GM23248 (cell line): ENCODE data around the gene CLIP4.

Experiments
- EZH2 ChIP-seq: fragments of 200-600 bp; sonication (generic); IDR thresholded peaks from 2 replicates; pipeline ENCODE4 v1.6.1; 2018; ENCODE audit warnings: antibody characterized with exemption, mild to moderate bottlenecking; ENCODE audit not compliant: insufficient read depth, poor library complexity, severe bottlenecking
- EZH2phosphoT487 ChIP-seq: fragments of 200-600 bp; sonication (generic); IDR thresholded peaks from 2 replicates; pipeline ENCODE4 v1.6.1; 2018; ENCODE audit warnings: antibody characterized with exemption, moderate library complexity, mild to moderate bottlenecking, low read depth; ENCODE audit not compliant: insufficient read depth

DNA sequence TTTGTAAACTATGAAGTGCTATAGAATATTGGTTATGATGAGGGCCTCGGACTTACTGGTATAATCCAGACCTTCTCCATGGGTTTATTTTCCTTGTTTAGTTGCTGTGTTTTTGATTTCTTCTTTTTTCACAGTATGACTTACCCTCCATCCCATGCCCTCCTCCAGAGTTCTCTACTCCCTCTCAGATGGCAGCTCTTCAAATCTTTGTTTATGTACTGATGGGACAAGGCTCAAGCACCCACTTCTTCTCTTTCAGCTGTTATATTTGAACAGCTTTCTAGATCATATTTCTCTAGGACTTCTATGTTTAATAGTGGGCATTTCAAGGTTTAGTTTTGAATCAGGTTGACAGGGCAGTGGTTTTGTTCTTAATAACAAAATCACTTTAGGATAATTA, 43.9 kb downstream of the CLIP4 start:
- TF ChIP-seq EZH2 = no peak
- TF ChIP-seq EZH2phosphoT487 = no peak
